ENCODE results near the gene IL17B. TPM values are rescaled to one million over a fixed set of nuclear protein-coding genes. Genes with fewer than 3 reads are reported as not detected.

The IL17B gene
- total and polyA plus RNA-seq, 2 experiments from 2014 or later: not detected

DNA sequence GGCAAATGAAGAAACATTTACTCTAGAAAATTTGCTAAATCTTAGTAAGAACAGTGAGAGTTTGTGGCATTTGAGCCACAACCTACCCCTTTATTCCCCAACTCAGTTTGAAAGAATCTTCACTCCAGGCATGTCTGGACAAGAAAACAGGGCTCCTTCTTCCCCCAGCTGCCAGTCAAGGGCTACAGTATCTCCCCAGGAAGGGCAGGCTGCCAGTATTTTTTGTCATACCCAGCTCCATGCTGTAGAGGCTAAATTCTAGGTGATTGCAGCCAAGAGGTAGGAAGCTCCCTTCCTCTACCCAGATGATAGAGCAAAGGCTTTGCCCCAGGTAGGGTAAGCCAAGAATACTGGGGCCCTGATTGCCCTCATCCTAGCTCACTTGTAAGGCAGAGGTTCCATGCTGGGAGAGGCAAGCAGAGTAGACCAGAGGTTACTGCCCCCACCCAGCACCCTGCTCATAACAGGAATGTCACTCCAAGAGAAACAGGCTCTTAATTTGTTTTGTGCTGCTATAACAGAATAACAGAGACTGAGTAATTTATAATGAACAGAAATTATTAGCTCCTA is 53.8 kb downstream of the IL17B start:
- H3K9me3 Mint-ChIP-seq: no peaks in the 10 kb centered on the region
- H3K9me2 ChIP-seq (ENCODE audit: insufficient read depth): no peaks in the 10 kb centered on the region
- TF ChIP-seq ZNF462 (CRISPR knock-in tag; IDR thresholded peaks at IDR 0.05): no peak
- TF ChIP-seq NANOG (IDR thresholded peaks at IDR 0.05; ENCODE audit: borderline replicate concordance): no peak
- TF ChIP-seq CREB1 (CRISPR knock-in tag; IDR thresholded peaks at IDR 0.05; ENCODE audit: low read depth): no peak
- no peak for TF ChIP-seq ZNF331 (CRISPR knock-in tag; IDR thresholded peaks at IDR 0.05; ENCODE audit: low read depth)
- no peak for TF ChIP-seq JUNB (IDR thresholded peaks at IDR 0.05; ENCODE audit: unreplicated experiment)
- no peak for TF ChIP-seq STAT1 (IDR thresholded peaks at IDR 0.05; ENCODE audit: unreplicated experiment)
- TF ChIP-seq EZH2 (IDR thresholded peaks at IDR 0.05; ENCODE audit: low read depth, unreplicated experiment): no peak
- no peak for TF ChIP-seq ZNF114 (CRISPR knock-in tag; IDR thresholded peaks at IDR 0.05)
- TF ChIP-seq EZH2phosphoT487 (IDR thresholded peaks at IDR 0.05; ENCODE audit: unreplicated experiment): no peak
- TF ChIP-seq, protein P1, sequence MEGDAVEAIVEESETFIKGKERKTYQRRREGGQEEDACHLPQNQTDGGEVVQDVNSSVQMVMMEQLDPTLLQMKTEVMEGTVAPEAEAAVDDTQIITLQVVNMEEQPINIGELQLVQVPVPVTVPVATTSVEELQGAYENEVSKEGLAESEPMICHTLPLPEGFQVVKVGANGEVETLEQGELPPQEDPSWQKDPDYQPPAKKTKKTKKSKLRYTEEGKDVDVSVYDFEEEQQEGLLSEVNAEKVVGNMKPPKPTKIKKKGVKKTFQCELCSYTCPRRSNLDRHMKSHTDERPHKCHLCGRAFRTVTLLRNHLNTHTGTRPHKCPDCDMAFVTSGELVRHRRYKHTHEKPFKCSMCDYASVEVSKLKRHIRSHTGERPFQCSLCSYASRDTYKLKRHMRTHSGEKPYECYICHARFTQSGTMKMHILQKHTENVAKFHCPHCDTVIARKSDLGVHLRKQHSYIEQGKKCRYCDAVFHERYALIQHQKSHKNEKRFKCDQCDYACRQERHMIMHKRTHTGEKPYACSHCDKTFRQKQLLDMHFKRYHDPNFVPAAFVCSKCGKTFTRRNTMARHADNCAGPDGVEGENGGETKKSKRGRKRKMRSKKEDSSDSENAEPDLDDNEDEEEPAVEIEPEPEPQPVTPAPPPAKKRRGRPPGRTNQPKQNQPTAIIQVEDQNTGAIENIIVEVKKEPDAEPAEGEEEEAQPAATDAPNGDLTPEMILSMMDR (conservative IDR thresholded peaks at IDR 0.05; ENCODE audit: low read depth in 2 of 2): no peak
- TF ChIP-seq REST (IDR thresholded peaks at IDR 0.05; ENCODE audit: unreplicated experiment): no peak
- TF ChIP-seq POLR2AphosphoS5 (IDR thresholded peaks at IDR 0.05; ENCODE audit: low read depth): no peak
- TF ChIP-seq, protein P2, sequence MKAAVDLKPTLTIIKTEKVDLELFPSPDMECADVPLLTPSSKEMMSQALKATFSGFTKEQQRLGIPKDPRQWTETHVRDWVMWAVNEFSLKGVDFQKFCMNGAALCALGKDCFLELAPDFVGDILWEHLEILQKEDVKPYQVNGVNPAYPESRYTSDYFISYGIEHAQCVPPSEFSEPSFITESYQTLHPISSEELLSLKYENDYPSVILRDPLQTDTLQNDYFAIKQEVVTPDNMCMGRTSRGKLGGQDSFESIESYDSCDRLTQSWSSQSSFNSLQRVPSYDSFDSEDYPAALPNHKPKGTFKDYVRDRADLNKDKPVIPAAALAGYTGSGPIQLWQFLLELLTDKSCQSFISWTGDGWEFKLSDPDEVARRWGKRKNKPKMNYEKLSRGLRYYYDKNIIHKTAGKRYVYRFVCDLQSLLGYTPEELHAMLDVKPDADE (IDR thresholded peaks at IDR 0.05): no peak
- H3K27ac ChIP-seq (ENCODE audit: low read depth): no peak overlapping the region
- no peaks in the 10 kb centered on the region for H3F3A ChIP-seq (replicated peaks; ENCODE audit: low read depth)
- no peak for DNase-seq (ENCODE audit: low spot score)
- no peaks in the 10 kb centered on the region for H3K36me3 ChIP-seq (ENCODE audit: insufficient read depth)
- no peaks in the 10 kb centered on the region for H3K27me3 Mint-ChIP-seq (ENCODE audit: insufficient read depth, low read depth, poor library complexity)
- no peak overlapping the region for H3K27ac Mint-ChIP-seq
- H3K4me3 Mint-ChIP-seq: no peak overlapping the region
- no peak overlapping the region for H3K4me2 ChIP-seq
- no peaks in the 10 kb centered on the region for H3K4me1 ChIP-seq (ENCODE audit: insufficient read depth)
- H3K79me2 ChIP-seq (replicated peaks; ENCODE audit: insufficient read depth): no peaks in the 10 kb centered on the region
- H3K36me3 Mint-ChIP-seq (ENCODE audit: low read depth): no peaks in the 10 kb centered on the region
- peaks cover 8% of the 10 kb centered on the region for H3K4me1 Mint-ChIP-seq
- ATAC-seq: no peak
- H3K4me3 ChIP-seq: no peak overlapping the region
- no peaks in the 10 kb centered on the region for H3K27me3 ChIP-seq (ENCODE audit: insufficient read depth)
- no peak overlapping the region for H2AFZ ChIP-seq
- H4K20me1 ChIP-seq (replicated peaks; ENCODE audit: insufficient read depth): no peaks in the 10 kb centered on the region

All from GM23338 (cell line).